GM12878 (cell line): ENCODE measurements around the gene BMPR2. TPM values are rescaled to one million over a fixed set of nuclear protein-coding genes. Genes with fewer than 3 reads are reported as not detected.

Experiments used
- ATAC-seq: fragments of 200-7000 bp; cut with Tn5 transposase; 3 replicates; pipeline ENCODE4 v1.9.1; 2020; ENCODE audit warnings: mild to moderate bottlenecking, moderate library complexity
- BruUV-seq: library from RNA; stranded (reverse); fragments of 400-500 nt; replicated peaks from 2 replicates; lab custom pipeline; 2021; lab: Mats Ljungman, UMichigan
- CTCF ChIA-PET: fragments of 300-600 bp; sonication (Branson Sonifier 250); formaldehyde crosslinking; extraction: SDS; loops from one replicate; lab custom pipeline; 2021; ENCODE audit warnings: inconsistent platforms; lab: Yijun Ruan, JAX
- POLR2A ChIA-PET: fragments of 350-600 bp; formaldehyde crosslinking; extraction: SDS; loops from one replicate; lab custom pipeline; 2021; ENCODE audit warnings: inconsistent platforms; lab: Charles Lee
- RAD21 ChIA-PET: fragments of 300-600 bp; sonication (Branson Sonifier 250); formaldehyde crosslinking; loops from one replicate; lab custom pipeline; 2023; ENCODE audit warnings: antibody characterized with exemption; ENCODE audit not compliant: unreplicated experiment; lab: Charles Lee
- SMC1A ChIA-PET: fragments of 300-600 bp; sonication (Branson Sonifier 250); formaldehyde crosslinking; loops from one replicate; lab custom pipeline; 2023; ENCODE audit not compliant: unreplicated experiment, uncharacterized antibody; lab: Charles Lee
- DNase-seq: peaks from one replicate; pipeline ENCODE4 v3.0.0-alpha.2; 2011; ENCODE audit warnings: low read depth, low spot score
- FAIRE-seq: peaks from 3 replicates; lab custom pipeline; 2011; peaks lifted over from hg19 to GRCh38; lab: Jason Lieb, UNC
- H2AFZ ChIP-seq: 2 replicates; pipeline ENCODE4 v1.6.0; 2011; ENCODE audit warnings: low read depth, low read length, control low read depth; ENCODE audit not compliant: control insufficient read depth
- H3K27ac ChIP-seq: 2 replicates; pipeline ENCODE4 v1.5.1; 2011; ENCODE audit warnings: control low read depth; ENCODE audit not compliant: control insufficient read depth, insufficient read depth
- H3K27me3 ChIP-seq, 2 experiments: replicated peaks in 1 of 2; 2 replicates each; pipeline versions ENCODE4 v1.6.0 to v1.6.1; 2011; ENCODE audit warnings: low read length in 1 of 2; ENCODE audit not compliant: control insufficient read depth in 2 of 2, insufficient read depth in 2 of 2
- H3K36me3 ChIP-seq, 2 experiments: 2 replicates each; pipeline ENCODE4 v1.5.1; 2011; ENCODE audit warnings: low read length in 1 of 2; ENCODE audit not compliant: control insufficient read depth in 2 of 2, insufficient read depth in 2 of 2
- H3K4me1 ChIP-seq: 2 replicates; pipeline ENCODE4 v1.6.1; 2011; ENCODE audit warnings: mild to moderate bottlenecking, low read length, moderate library complexity, mixed read lengths; ENCODE audit not compliant: control insufficient read depth, insufficient read depth
- H3K4me2 ChIP-seq: 2 replicates; pipeline ENCODE4 v1.6.0; 2011; ENCODE audit warnings: control low read depth; ENCODE audit not compliant: control insufficient read depth, insufficient read depth
- H3K4me3 ChIP-seq: fragments of 200-600 bp; sonication (generic); 2 replicates; pipeline ENCODE4 v1.5.1; 2016
- H3K79me2 ChIP-seq: 2 replicates; pipeline ENCODE4 v1.6.0; 2011; ENCODE audit warnings: low read length; ENCODE audit not compliant: control insufficient read depth, insufficient read depth
- H3K9ac ChIP-seq: 2 replicates; pipeline ENCODE4 v1.8.0; 2011; ENCODE audit warnings: low read length, control low read depth, mixed read lengths; ENCODE audit not compliant: control insufficient read depth, insufficient read depth
- H3K9me3 ChIP-seq: replicated peaks from 3 replicates; pipeline ENCODE4 v1.5.1; 2011; ENCODE audit warnings: mild to moderate bottlenecking, low read length; ENCODE audit not compliant: control insufficient read depth, insufficient read depth
- H4K20me1 ChIP-seq: 2 replicates; pipeline ENCODE4 v1.6.0; 2011; ENCODE audit not compliant: control insufficient read depth, insufficient read depth
- GATAD2B ChIP-seq: fragments of 450-650 bp; conservative IDR thresholded peaks from 2 replicates; pipeline ENCODE4 v1.6.1; 2017; ENCODE audit warnings: low read depth, mild to moderate bottlenecking, moderate library complexity
- NBN ChIP-seq: fragments of 450-650 bp; IDR thresholded peaks from 2 replicates; pipeline ENCODE4 v1.6.1; 2016
- NFYA ChIP-seq: IDR thresholded peaks from 2 replicates; pipeline ENCODE4 v1.6.1; 2011; ENCODE audit warnings: low read depth, mild to moderate bottlenecking, low read length, improper control_type of control experiment, borderline replicate concordance
- SREBF1 ChIP-seq: IDR thresholded peaks from 2 replicates; pipeline ENCODE4 v1.6.1; 2012; ENCODE audit warnings: mild to moderate bottlenecking, low read length
- SRF ChIP-seq, 2 experiments: IDR thresholded peaks; 2 replicates each; pipeline ENCODE4 v1.6.1; 2011; ENCODE audit warnings: low read depth in 2 of 2, low read length in 2 of 2, mild to moderate bottlenecking in 1 of 2, moderate library complexity in 1 of 2
- WRNIP1 ChIP-seq: IDR thresholded peaks from 2 replicates; pipeline ENCODE4 v1.6.1; 2011; ENCODE audit warnings: low read depth, low read length, improper control_type of control experiment, borderline replicate concordance
- WGBS: methylation state at CpG from one replicate; pipeline ENCODE4 v1.1.6; 2016; ENCODE audit warnings: low lambda C conversion rate; ENCODE audit not compliant: insufficient replicate concordance, insufficient coverage; ENCODE audit errors: missing lambda C conversion rate; 5-methylcytosine and 5-hydroxymethylcytosine counted together
- in situ Hi-C: fragments of 300-500 bp; cut with MboI; formaldehyde crosslinking; loops from 9 replicates; pipeline ENCODE4 v1.14.3; 2018; ENCODE audit warnings: mixed read lengths
- intact Hi-C: fragments of 100-400 bp; cut with micrococcal nuclease; formaldehyde crosslinking; loops from one replicate; pipeline ENCODE4 v1.14.2; 2022; ENCODE audit not compliant: unreplicated experiment
- polyA plus RNA-seq, 11 experiments: library from polyadenylated mRNA; depleted of rRNA in 4 of 11; unstranded in 6 of 11; stranded (reverse) in 5 of 11; fragments of >200 nt; fragmentation: Nextera tagmentation in 4 of 11; fragmentation: Illumina TruSeq in 1 of 11; extraction: Ambion mirVana in 4 of 11; extraction: Trizol in 1 of 11; gene quantifications; 1 replicate in 1 of 11; 2 replicates in 10 of 11; pipeline versions ENCODE4 v1.2.1 to v1.2.3, GENCODE V29; 2011 to 2016; ENCODE audit warnings: inconsistent platforms in 2 of 11, missing spikeins in 2 of 11, low read depth in 1 of 11
- total RNA-seq, 4 experiments: library from RNA; depleted of rRNA in 3 of 4; stranded (reverse); fragments of >200 nt in 3 of 4; fragmentation: Illumina TruSeq in 1 of 4; extraction: Trizol in 1 of 4; gene quantifications; 2 replicates each; pipeline versions ENCODE4 v1.2.1 to v1.2.3, GENCODE V29; 2013 to 2021
- TF ChIP-seq, protein P1 (sequence below): IDR thresholded peaks from 2 replicates; pipeline ENCODE4 v1.6.1; 2011; ENCODE audit warnings: borderline replicate concordance, low read depth, mild to moderate bottlenecking, moderate library complexity, mixed read lengths, low read length; ENCODE audit not compliant: insufficient read depth; ENCODE audit errors: extremely low read length
- TF ChIP-seq, protein P2 (sequence below): fragments of 450-650 bp; IDR thresholded peaks from 2 replicates; pipeline ENCODE4 v1.6.1; 2018; ENCODE audit warnings: mild to moderate bottlenecking, low read depth, moderate library complexity; ENCODE audit not compliant: partially characterized antibody
- TF ChIP-seq, protein P3 (sequence below): IDR thresholded peaks from 2 replicates; pipeline ENCODE4 v1.6.1; 2012; ENCODE audit warnings: low read depth, low read length, improper control_type of control experiment
- TF ChIP-seq, protein P4 (sequence below), 3 experiments: IDR thresholded peaks in 2 of 3; conservative IDR thresholded peaks in 1 of 3; 2 replicates each; pipeline ENCODE4 v1.5.1; 2011; ENCODE audit warnings: low read depth in 3 of 3, low read length in 3 of 3, mild to moderate bottlenecking in 3 of 3, control low read depth in 2 of 3, moderate library complexity in 2 of 3, inconsistent platforms in 1 of 3, mixed read lengths in 1 of 3; ENCODE audit not compliant: control insufficient read depth in 2 of 3, insufficient read depth in 1 of 3; ENCODE audit errors: extremely low read depth in 1 of 3

Gene BMPR2
- total and polyA plus RNA-seq, 10 of the 15 experiments (the other 5 are each of a cell fraction or from before 2014, with no cell fraction given): 2.4 to 33.0 (median 7.1) TPM

DNA sequence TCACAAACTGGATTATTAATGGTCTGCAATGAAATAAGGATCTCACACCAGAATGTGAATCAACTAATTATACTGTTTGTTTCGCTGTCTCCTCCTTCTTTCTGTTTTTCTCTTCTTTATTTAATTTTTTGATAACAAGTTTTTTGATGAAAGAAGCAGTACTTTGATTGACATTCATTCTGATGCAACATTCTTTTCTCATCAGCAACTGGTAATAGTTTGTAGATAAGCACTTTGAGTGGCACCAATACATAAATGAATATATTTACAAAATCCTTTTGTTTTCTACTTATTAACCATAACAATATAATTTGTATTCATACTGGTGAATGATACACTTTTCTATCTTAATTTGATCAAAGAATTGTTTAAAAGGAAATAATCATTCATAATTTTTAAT is 143.3 kb downstream of the BMPR2 start:
- ChIA-PET CTCF (no interaction called here), POLR2A (no interaction called here), SMC1A (no interaction called here), RAD21 (no interaction called here)
- Histone ChIP-seq H3K36me3 (peaks cover 0 to 10% of the 10 kb centered on the region in 2 experiments; a peak in 1 of 4 replicates), H3K27ac (no peak overlapping the region), H3K9me3 (no peaks in the 10 kb centered on the region), H3K4me3 (no peak overlapping the region), H3K4me2 (no peak overlapping the region), H3K27me3 (no peaks in the 10 kb centered on the region), H4K20me1 (no peaks in the 10 kb centered on the region), H3K4me1 (no peaks in the 10 kb centered on the region), H2AFZ (no peak overlapping the region), H3K79me2 (no peaks in the 10 kb centered on the region), H3K9ac (no peak overlapping the region)
- in situ Hi-C loops (no loop called here), intact Hi-C loops (no loop called here)
- FAIRE-seq: no peak
- DNase-seq: no peak
- WGBS: 94% methylated on average over 1 of the region's 1 CpG
- BruUV-seq: no TSS peak
- ATAC-seq: no peak
- TF ChIP-seq SRF (IDR thresholded peaks at IDR 0.05; ENCODE audit: low read depth in 2 of 2, low read length in 2 of 2): no peak
- TF ChIP-seq, protein P1, sequence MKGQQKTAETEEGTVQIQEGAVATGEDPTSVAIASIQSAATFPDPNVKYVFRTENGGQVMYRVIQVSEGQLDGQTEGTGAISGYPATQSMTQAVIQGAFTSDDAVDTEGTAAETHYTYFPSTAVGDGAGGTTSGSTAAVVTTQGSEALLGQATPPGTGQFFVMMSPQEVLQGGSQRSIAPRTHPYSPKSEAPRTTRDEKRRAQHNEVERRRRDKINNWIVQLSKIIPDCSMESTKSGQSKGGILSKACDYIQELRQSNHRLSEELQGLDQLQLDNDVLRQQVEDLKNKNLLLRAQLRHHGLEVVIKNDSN: no peak
- no peak for TF ChIP-seq GATAD2B
- no peak for TF ChIP-seq SREBF1
- TF ChIP-seq NBN: no peak
- no peak for TF ChIP-seq WRNIP1
- TF ChIP-seq, all 136 proteins: peak for 0

DNA sequence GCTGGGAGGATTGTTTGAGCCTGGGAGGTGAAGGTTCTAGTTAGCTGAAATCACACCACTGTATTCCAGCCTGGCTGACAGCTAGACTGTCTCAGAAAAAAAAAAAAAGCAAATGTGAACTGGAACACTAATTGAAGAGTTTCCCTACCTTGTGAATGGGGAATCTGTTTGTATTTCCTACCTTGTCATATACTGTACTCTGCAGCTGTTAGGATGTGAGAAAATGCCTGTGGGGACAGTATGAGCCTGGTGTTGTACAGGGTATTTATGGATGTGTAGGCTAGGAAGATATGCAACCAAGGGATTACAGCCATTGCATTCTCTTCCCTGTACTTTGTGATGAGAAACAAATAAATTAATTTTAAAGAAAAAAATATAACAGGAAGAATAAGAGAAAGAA is 145.3 kb downstream of the BMPR2 start:
- no peaks in the 10 kb centered on the region for H3K9me3 ChIP-seq
- no peak overlapping the region for H3K4me2 ChIP-seq
- ATAC-seq: no peak
- RAD21 ChIA-PET: no interaction called here
- H4K20me1 ChIP-seq: no peaks in the 10 kb centered on the region
- CTCF ChIA-PET: no interaction called here
- no peaks in the 10 kb centered on the region for H3K79me2 ChIP-seq
- no peaks in the 10 kb centered on the region for H3K4me1 ChIP-seq
- in situ Hi-C loops (no loop called here), intact Hi-C loops (no loop called here)
- POLR2A ChIA-PET: interaction anchor here (0.6 kb wide), 1 partner anchor 222 kb away, joined by 3 read pairs; no protein-coding TSS in a partner anchor
- H3K27me3 ChIP-seq: no peaks in the 10 kb centered on the region
- FAIRE-seq: no peak
- H3K9ac ChIP-seq: no peak overlapping the region
- peaks cover 0 to 10% of the 10 kb centered on the region in 2 experiments; a peak in 1 of 4 replicates for H3K36me3 ChIP-seq
- DNase-seq: no peak
- no TSS peak for BruUV-seq
- no peak overlapping the region for H3K4me3 ChIP-seq
- no peak overlapping the region for H3K27ac ChIP-seq
- H2AFZ ChIP-seq: no peak overlapping the region
- SMC1A ChIA-PET: no interaction called here
- TF ChIP-seq, protein P2, sequence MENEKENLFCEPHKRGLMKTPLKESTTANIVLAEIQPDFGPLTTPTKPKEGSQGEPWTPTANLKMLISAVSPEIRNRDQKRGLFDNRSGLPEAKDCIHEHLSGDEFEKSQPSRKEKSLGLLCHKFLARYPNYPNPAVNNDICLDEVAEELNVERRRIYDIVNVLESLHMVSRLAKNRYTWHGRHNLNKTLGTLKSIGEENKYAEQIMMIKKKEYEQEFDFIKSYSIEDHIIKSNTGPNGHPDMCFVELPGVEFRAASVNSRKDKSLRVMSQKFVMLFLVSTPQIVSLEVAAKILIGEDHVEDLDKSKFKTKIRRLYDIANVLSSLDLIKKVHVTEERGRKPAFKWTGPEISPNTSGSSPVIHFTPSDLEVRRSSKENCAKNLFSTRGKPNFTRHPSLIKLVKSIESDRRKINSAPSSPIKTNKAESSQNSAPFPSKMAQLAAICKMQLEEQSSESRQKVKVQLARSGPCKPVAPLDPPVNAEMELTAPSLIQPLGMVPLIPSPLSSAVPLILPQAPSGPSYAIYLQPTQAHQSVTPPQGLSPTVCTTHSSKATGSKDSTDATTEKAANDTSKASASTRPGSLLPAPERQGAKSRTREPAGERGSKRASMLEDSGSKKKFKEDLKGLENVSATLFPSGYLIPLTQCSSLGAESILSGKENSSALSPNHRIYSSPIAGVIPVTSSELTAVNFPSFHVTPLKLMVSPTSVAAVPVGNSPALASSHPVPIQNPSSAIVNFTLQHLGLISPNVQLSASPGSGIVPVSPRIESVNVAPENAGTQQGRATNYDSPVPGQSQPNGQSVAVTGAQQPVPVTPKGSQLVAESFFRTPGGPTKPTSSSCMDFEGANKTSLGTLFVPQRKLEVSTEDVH: no peak
- TF ChIP-seq, protein P3, sequence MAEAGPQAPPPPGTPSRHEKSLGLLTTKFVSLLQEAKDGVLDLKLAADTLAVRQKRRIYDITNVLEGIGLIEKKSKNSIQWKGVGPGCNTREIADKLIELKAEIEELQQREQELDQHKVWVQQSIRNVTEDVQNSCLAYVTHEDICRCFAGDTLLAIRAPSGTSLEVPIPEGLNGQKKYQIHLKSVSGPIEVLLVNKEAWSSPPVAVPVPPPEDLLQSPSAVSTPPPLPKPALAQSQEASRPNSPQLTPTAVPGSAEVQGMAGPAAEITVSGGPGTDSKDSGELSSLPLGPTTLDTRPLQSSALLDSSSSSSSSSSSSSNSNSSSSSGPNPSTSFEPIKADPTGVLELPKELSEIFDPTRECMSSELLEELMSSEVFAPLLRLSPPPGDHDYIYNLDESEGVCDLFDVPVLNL: no peak
- TF ChIP-seq NFYA (no peak), SREBF1 (no peak)
- TF ChIP-seq, protein P4, sequence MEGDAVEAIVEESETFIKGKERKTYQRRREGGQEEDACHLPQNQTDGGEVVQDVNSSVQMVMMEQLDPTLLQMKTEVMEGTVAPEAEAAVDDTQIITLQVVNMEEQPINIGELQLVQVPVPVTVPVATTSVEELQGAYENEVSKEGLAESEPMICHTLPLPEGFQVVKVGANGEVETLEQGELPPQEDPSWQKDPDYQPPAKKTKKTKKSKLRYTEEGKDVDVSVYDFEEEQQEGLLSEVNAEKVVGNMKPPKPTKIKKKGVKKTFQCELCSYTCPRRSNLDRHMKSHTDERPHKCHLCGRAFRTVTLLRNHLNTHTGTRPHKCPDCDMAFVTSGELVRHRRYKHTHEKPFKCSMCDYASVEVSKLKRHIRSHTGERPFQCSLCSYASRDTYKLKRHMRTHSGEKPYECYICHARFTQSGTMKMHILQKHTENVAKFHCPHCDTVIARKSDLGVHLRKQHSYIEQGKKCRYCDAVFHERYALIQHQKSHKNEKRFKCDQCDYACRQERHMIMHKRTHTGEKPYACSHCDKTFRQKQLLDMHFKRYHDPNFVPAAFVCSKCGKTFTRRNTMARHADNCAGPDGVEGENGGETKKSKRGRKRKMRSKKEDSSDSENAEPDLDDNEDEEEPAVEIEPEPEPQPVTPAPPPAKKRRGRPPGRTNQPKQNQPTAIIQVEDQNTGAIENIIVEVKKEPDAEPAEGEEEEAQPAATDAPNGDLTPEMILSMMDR (IDR thresholded peaks at IDR 0.05 in 2 of 3, conservative IDR thresholded peaks at IDR 0.05 in 1 of 3; ENCODE audit: control insufficient read depth in 2 of 3, extremely low read depth in 1 of 3, insufficient read depth in 1 of 3, low read depth in 3 of 3, low read length in 3 of 3): no peak
